ENCODE measurements around the gene TNFSF18.

DNA sequence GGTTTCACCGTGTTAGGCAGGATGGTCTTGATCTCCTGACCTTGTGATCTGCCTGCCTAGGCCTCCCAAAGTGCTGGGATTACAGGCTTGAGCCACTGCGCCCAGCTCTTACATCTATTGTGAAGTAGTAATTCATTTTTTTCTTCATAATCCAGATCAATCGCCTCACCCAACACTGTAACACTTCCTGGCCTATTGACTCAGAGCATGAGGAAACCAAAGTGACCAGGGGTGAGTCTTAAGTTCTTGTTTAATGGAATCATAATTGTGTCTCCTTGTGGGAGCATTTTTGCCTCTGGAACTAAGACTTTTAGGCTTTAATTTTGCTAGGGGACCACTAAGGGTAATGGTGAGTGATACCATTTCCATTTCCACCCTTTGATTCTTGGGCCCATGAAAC, 27.4 kb downstream of the TNFSF18 start:
- TF ChIP-seq, protein P1, sequence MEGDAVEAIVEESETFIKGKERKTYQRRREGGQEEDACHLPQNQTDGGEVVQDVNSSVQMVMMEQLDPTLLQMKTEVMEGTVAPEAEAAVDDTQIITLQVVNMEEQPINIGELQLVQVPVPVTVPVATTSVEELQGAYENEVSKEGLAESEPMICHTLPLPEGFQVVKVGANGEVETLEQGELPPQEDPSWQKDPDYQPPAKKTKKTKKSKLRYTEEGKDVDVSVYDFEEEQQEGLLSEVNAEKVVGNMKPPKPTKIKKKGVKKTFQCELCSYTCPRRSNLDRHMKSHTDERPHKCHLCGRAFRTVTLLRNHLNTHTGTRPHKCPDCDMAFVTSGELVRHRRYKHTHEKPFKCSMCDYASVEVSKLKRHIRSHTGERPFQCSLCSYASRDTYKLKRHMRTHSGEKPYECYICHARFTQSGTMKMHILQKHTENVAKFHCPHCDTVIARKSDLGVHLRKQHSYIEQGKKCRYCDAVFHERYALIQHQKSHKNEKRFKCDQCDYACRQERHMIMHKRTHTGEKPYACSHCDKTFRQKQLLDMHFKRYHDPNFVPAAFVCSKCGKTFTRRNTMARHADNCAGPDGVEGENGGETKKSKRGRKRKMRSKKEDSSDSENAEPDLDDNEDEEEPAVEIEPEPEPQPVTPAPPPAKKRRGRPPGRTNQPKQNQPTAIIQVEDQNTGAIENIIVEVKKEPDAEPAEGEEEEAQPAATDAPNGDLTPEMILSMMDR (IDR thresholded peaks at IDR 0.05), result no peak
- TF ChIP-seq POLR2A (IDR thresholded peaks at IDR 0.05), result no peak
